HG03469 (cell line): ENCODE measurements around the gene GJD3.

Source experiments
- ATAC-seq: cut with Tn5 transposase; IDR thresholded peaks from one replicate; pipeline ENCODE4 v1.9.1; 2021; ENCODE audit warnings: mild to moderate bottlenecking, moderate library complexity, moderate number of reproducible peaks; ENCODE audit not compliant: unreplicated experiment

Gene GJD3

DNA sequence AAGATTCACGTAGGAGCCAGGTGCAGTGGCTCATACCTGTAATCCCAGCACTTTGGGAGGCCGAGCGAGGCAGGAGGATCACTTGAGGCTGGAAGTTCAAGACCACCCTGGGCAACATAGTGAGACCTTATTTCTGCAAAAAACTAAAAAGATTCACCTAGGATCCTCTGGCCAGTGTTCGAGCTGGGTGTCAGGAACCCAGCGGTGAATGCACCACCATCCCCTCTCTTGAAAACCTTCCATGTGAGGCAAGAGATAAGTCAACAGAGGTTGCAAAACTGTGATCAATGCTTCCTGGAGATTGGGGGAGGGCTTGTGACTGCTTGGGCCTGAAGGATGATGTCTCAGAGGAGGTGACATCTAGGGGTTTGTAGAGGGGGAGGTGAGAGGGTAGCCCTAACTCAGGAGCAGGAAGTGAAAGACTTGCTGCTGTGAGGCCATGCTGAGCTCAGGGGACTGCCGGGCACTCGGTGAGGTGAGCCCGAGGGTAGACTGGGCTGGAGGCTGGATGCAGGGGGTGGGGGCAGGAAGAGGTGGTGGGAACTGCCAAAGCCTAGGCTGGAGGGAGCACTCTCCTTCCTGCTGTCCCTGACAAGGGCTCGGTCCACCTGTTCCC lies 11.7 kb downstream of the GJD3 start:
- no peak for ATAC-seq

DNA sequence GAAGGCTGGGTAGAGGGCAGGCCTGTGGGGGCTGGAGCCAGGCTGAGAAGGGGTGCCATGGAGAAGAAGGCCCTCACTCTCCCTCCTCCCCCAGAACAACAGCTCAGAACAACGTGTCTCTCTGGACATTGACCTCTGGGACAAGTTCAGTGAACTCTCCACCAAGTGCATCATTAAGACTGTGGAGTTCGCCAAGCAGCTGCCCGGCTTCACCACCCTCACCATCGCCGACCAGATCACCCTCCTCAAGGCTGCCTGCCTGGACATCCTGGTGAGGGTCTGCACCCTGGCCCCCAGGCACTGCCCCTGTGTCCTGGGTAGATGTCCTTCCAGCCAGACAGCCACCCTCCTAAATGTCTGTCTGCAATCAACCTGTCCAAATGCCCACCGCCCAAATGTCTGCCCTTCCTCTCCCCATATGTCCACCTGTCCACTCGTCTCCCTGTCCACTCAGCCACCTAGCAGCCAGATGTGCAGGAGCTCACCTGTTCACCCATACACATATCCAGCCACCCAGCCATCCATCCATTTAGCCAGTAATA lies 12.2 kb downstream of the GJD3 start:
- ATAC-seq: no peak

DNA sequence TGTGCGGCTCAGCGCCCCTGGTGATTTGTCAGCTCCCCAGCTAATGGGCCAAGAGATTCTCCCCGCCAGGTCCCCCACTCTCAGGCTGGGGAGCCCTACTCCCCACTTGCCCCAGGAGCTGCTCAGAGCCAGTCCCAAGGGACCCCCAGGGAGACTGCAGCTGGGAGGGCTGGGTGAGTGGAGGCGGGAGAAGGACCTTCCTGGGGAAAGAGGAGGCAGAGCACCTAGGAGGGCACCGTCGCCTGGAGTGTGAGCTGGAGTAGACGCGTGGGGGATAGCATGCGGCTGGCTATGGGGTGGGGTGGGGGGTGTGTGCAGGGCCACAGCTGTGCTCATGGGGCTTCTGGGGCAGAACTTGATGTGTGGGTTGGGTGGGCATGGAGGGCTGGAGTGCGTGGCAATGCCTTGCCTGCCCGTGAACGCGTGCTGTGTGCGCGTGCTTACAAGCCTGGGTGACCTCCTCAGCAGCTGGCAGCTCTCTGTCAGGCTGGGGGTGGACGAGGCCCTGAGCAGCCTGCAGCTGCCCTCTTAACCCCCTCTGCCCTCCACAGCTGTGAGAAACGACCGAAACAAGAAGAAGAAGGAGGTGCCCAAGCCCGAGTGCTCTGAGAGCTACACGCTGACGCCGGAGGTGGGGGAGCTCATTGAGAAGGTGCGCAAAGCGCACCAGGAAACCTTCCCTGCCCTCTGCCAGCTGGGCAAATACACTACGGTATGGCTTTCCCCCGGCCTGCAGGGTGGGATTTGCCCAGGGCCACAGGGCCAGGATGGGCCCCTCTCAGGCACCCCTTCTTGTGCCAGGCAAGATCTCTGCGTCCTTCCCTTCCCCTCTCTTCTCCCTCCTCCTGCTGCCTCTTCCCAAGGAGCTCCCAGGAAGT lies 12.9 kb downstream of the GJD3 start:
- no peak for ATAC-seq

DNA sequence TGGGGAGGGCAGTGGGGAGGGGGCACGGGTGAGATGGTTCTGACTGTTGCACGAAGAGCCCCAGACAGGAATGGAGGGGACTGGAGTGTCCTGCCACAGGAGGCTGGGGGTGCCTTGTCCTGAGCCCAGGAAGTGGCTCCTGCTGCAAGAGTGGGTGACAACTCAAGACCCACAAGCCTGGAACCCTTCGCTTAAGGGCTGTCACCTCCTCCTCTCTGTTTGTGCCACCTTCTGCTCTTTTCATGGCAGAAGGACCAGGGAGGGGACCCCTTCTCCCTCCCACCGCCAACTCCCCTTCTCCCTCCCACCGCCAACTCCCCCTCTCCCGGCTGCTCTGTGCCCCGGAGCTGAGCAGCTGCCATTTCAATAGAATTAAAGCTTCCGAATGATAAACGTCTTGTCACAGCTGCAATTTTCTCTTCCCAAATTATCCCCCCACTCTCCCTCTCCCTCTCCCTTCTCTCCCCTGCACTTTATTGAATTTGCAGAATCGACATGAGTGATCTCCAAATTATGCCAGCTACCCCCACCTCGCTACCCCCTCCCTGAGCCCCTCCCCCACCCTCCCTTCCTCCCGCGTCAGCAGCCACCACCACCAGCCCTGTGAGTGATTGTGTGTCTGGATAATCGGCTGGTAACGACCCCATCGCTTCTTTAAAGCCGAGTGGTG lies 13.7 kb downstream of the GJD3 start:
- no peak for ATAC-seq

DNA sequence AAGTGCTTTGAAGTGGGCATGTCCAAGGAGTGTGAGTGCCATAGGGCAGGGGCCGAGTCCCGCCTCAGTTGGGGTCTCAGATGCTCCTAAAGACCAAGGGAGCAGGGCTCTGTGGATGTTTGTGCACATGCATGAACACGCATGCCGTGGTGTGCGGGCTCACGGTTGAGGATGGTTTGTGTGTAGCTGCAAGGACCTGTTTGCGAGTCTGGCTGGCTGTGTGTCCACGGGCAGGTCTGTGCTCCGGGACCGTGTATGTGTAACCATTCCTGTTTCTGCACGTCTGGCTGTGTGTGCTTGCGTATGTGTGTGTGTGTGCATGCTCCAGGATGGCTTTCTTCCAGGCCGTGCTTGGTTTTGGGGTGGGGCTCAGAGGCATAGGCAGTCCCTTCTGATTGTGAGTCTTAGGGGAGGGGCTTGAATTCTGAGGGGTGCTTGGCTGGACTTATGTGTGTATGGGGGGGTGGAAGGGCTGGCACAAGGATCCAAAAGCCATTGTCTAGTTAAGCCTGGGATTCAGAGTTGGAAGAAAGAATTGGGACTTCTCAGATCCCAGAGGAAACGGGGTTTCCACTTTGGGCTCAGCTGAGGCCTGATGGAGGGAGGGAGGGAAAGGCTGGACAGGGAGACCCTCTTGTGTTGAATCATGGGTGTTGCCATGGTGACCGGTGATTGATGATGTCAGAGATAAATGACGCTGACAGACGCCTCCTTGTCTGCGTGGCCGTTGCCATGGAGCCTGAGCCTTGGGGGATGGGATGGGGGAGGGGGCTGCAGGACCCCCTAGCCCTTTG lies 14.4 kb downstream of the GJD3 start:
- no peak for ATAC-seq

DNA sequence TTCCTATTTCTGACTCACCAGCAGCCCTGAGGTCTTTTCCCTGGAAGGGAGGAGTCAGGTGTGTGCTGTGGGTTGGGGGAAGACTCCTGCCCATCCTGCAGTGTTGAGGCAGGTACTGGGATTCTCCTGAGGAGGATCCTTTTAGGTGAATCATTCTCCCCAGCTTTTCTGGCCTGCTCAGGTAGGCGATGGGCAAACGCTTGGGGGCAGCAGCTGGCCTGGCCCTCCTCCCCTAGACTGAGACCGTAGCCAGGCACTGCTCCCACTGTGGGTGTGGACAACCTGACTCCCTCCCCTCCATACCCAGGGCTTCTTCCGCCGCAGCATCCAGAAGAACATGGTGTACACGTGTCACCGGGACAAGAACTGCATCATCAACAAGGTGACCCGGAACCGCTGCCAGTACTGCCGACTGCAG lies 15.1 kb downstream of the GJD3 start:
- ATAC-seq: no peak

DNA sequence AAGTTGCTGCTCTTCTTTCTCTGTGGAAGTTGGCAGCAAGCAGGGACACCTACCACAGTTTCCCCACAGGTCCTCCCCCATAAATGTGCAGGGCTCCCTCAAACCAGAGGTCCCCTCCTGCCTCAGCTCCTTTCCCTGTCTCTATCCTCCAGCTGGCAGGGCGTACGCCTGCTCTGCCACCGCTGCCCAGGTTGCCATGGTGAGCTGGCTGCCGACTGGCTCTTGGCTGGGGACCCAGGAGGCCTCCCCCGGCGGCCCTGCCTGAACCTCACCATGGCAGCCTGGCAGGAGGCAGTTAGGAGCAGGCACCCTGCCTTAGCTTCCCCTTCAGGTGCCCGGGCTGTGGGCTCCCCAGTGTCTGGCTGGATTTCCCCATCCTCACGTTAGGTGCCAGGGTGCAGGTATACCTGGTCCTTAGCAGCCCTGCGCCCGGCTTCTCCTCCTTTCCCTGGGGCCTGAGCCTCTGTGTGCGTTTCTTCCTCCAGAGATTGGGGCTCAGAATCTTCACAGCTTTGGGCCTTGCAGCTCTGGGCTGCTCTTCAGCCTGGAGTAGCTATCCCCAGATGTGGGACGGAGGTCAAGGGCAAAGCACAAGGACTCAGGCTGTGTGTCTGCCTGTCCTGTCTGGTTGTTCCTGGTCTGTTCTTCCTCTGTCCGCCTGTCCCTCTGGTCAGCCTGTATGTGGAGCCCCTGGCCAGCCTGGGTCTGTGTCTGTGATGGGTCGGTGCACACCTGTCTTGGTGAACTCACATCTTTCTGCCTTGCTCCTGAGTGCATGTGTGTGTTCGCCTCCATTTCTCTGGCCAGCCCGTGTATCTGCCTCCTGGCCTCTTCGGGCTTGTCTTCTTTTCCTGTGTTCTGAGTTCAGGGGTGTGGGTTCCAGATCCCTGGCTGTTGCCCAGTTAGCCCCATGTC lies 15.7 kb downstream of the GJD3 start:
- no peak for ATAC-seq

DNA sequence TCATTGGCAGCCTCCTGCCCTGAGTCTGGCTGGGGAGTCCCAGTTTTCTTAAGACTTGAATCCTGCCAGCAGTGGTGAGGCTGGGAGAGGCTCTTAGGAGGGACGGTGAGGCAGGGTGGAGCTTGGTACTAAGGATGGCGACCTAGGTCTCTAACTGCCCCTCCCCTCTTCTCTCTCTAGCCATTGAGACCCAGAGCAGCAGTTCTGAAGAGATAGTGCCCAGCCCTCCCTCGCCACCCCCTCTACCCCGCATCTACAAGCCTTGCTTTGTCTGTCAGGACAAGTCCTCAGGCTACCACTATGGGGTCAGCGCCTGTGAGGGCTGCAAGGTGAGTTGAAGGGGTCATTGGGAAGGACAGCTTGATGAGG lies 16.4 kb downstream of the GJD3 start:
- ATAC-seq: no peak

DNA sequence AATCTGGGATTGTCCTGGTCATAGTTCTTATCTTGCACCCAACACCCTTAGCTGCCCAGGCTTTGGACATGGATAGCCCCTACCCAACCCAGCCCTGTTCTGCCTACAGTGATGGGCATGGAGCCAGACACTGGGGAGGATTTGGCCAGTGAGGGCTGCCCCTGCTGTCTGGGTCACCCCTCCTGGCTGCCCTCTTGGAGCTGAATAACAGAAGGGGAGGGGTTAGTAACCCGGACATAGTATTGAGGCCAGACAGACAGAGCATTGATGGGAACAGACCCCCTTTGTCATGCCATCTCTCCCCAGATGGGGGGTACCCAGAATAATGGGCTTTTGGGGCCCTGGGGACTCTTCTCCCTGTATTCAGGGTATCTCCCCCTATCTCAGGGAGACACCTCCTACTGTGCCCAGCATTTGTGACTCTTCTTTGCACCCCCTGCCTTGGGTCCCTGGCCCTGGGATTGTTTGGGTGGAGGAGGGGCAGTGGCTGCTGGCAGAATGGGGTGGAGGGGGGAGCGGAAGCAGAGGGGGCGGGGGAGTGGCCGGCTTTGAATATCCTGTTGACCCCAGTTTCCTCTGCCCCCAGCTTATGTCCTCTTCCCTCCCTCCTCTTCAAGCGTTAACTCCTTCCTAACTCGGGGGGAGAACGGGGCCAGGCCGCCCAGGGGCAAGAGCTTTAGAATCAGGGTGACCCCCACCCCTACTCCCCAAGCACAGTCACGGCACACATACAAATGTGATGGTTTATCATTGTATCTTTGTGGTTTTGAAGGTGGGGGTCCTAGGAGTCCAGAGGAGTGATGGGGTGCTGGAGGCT lies 17.0 kb downstream of the GJD3 start:
- ATAC-seq: no peak

DNA sequence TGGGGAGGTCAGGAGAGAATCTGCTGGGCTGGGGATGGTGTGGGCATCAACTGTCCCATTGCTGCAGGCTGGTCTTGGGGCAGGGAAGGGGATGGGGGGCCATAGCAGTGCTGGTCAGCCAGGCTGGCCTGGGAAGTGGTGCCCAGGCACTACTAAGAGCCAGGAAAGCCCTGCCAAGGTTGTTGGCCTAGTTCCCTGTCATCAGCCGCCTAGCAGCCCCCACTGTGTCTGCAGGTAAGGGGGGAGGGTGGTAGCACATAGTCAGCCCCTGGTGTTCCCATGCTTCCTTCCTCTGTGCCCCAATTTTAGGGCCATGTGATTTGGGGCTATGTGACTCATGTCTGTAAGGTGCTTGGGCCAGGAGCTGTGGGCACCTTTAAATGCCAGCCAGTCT lies 17.8 kb downstream of the GJD3 start:
- no peak for ATAC-seq

DNA sequence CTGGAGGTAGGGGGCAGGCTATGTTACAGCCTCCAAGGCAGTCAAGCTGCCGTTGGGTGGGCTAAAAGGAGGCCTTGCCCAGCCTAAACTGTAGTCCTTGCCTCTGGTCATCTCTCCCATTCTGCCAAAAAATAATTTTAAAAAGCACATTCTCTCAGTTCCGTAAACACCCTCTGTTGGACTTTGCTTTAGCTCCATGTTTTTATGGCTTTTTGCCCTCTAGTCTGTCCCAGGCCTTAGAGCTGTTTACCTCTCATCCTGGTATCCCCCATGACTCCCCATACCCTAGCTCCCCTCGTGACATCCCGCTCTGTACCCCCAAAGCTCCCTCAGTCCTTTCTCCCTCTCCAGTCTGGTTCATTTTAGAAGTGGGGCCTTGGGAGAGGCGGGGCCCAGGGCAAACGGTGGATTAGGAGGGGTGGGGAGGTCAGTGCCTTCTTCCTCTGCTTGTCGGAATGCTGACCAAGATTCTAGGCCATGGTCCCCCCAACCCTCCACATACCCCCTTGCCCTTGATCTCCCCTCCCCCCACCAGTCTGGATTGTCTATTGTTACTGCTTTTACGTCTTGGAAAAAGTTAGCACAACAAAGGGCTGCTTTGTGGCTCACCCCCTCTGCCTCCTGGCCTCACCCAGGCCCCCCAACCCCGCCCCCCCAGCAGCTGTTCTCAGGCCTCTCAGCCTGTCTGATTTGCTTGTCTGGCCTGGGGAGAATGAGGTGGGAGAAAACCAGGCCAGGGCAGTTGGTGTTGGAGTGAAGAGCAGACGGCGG lies 18.4 kb downstream of the GJD3 start:
- no peak for ATAC-seq

DNA sequence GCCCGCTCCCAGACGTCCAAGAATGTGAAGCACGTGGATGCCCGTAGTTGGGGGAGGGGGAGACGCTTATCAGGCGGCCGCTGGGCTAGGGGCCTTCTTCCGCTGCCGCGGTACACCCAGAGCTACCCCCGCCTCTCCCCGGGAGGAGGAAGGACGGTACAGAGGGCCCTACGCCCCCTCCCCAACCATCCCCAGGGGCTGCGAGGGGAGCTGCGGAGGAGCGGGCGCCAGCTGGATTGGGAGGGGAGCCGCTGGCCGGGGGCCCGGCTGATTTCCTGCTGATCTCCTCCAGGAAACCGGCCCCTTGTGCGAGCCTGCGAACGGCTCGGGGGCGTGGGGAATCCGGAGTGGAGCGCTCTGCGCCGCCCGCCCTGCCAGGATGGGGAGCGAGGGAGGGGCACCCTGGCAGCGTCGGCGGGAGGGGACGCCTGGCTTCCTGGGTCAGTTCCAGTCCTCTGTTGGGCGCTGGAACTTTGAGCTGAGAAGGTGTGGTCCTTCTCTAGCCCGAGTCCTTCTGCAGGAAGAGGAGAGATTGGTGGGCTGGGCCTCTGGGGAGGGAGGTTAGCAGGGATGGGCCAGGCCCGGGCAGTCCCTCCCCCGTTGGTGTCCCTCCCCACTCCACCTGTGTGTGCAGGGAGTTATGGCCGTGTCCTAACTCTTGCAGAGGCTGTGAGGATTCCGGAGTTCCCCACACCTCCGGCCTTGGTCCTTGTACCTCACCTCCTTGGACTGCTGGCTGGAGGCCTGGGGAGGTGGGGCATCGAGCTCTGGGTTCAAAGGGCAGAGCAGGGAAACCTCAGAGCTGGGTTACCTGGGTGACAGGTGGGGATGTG lies 19.2 kb downstream of the GJD3 start:
- ATAC-seq: no peak

DNA sequence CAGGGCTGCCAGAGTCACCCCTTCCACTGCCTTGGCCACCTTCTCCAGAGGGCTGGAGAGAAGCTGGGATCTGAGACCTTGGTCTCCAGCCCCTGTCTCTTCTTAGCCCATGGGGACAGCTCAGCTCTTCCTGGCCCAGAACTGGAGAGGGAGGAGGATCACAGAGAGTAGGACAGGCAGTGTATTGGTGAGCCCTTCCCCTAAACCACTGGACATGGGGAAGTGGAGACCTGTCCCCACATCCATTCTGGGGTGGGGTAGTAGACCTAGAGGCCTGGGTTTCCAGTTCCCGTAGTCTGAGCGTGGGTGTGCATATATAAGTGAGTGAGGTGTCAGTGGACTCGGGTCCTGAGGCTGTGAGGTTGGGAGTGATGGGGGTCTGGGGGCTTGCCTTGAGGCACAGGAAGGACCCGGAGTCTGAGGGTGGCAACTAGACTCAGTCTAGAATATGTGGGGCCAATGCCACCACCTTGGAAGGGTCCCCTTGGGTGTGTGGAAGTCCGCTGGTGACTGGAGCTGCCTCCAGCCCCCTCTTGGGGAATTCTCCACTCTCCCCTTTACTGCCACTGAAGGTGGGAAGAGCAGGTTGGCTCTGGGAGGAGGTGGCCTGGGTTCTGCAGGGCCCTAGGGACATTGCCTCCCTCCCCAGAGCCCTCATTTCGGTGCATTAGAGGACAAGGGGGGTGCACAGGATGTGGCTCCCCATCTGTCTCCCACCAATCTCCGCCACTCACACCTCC lies 19.9 kb downstream of the GJD3 start:
- ATAC-seq: no peak

DNA sequence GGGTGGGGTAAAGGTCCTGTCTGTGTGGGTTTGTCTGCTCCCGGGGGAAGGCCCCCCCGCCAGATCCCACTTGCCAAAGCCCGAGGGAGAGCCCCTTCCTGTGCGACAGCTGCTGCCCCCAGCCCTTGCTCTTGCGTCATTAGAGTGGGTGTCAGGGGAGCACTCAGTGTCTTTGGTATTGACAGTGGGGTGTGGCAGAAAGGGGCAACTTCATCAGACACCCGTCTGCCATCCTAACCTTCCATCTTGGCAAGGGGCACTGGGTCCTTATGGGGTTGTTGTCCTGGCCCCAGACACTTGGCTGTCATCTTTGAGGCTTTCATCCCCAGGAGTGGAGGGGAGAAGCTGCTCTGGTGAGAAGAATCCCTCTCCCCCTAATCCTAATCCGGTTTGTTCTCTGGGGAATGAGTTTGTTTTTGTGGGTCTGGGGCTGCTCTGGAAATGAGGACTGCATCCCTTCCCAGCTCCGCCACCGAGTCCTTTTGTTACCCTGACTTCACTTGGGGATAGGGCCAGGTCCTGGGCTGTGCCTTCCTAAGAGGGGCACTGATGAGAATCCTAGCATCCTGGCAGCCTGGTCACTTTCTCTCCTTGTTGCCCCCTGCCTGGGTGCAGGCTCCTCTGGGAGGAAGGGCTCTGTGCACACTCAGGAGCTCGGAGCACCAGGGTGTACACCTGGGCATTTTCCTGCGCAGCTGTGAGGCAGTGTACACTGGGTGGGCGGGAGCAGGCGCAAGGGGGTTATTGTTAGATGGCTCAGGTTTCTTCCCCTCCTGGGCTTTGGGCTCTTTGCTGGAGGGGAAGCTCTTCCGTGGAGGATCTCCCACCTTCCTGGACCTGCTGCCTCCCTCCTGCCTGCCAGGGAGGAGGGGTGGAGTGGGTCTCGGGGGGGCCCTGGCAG lies 21.1 kb downstream of the GJD3 start:
- no peak for ATAC-seq

DNA sequence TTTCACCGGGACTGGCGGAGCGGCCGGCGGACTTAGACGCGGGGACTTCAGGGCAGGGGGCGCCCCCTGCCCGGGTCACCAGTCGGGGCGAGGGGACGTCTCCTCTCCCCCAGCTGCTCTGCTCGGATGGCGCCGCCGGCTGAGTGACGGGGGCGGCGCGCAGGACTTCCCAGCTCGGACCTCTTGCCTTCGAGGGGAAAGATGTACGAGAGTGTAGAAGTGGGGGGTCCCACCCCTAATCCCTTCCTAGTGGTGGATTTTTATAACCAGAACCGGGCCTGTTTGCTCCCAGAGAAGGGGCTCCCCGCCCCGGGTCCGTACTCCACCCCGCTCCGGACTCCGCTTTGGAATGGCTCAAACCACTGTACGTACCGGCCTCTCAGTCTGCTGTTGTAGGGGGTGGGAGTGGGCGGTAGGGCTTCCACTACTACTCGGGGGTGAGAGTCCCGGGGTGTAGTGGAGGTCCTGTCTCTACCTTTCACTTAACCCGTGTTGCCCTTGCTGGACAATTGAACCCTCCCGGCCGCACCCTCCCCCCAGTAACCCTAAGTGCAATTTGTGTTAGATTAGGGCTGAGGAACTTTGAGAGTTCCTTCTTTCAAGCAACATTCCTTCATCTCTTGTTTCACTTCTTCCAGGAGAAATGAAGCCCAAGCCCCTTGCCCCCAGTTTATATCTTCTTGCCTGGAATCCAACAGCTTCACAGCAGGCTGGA lies 21.9 kb downstream of the GJD3 start:
- no peak for ATAC-seq
